ENCODE data around the gene BORCS5.
A peak's percentile ranks its signal among the peaks of the same experiment; 100 is the strongest.

BORCS5 gene

DNA sequence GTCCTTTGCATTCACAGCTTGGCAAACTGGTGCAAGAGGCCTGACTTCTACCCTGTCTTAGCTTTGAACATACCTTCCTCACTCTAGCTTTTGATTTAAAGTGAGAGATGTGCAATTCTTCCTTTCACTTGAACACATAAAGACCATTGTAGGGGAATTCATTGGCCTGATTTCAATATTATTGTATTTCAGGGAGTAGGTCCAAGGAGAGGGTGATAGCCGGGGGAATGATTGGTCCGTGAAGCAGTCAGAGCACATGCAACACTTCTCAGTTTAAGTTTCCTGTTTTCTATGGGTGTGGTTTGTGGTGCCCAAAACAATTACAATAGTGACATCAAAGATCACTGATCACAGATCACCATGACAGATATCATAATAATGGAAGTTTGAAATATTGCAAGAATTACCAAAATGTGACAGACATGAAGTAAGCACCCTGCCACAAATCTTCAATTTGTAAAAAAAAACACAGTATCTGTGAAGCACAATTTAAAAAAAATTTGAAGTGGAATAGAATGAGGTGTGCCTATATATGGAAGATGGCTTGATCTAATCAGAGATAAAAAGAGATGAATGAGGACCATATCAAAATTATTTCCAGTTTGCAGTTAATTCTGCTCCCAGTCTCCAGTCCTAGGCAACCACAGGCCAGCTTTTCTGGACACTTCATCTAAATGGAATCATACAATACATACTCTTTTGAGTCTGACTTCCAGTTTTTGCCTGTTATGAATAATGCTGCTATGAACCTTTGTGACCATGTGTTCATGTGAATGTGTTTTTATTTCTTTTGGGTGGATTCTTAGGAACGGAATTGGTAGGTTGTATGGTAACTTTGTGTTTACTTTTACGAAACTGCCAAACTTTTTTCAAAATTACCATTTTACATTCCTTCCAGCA is 23.2 kb downstream of the BORCS5 start:
- H3K4me3 ChIP-seq (ENCODE audit: low read depth, low read length) = no peak overlapping the region
- in situ Hi-C loops (cut with HindIII; ENCODE audit: low sequenced_read_pairs) = no loop called here
- TF ChIP-seq, protein P1, sequence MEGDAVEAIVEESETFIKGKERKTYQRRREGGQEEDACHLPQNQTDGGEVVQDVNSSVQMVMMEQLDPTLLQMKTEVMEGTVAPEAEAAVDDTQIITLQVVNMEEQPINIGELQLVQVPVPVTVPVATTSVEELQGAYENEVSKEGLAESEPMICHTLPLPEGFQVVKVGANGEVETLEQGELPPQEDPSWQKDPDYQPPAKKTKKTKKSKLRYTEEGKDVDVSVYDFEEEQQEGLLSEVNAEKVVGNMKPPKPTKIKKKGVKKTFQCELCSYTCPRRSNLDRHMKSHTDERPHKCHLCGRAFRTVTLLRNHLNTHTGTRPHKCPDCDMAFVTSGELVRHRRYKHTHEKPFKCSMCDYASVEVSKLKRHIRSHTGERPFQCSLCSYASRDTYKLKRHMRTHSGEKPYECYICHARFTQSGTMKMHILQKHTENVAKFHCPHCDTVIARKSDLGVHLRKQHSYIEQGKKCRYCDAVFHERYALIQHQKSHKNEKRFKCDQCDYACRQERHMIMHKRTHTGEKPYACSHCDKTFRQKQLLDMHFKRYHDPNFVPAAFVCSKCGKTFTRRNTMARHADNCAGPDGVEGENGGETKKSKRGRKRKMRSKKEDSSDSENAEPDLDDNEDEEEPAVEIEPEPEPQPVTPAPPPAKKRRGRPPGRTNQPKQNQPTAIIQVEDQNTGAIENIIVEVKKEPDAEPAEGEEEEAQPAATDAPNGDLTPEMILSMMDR (IDR thresholded peaks at IDR 0.05; ENCODE audit: low read depth, low read length) = no peak
- no peak for DNase-seq (ENCODE audit: low read depth, low spot score)

DNA sequence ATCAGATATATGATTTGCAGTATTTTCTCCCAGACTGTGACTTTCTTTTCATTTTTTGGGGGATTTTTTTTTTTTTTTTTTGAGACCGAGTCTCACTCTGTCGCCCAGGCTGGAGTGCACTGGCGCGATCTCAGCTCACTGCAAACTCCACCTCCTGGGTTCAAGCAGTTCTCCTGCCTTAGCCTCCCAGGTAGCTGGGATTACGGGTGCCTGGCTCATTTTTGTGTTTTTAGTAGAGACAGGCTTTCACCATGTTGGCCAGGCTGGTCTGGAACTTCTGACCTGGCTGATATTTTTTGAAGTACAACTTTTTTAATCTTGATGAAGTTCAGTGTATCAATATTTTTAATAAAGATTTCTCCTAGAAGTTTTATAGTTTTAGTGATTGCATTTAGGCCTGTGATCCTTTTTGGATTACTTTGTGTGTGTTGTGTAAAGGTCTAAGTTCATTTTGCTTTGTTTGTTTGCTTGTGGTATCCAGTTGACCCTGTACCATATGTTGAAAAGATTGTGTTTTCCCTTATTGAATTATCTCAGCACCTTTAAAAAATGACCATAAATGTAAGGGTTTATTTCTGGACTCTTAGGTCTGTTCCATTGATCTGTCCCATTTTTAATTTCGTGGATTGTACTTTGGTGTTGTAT is 24.2 kb downstream of the BORCS5 start:
- no peak overlapping the region for H3K4me3 ChIP-seq (ENCODE audit: low read depth, low read length)
- no peak for DNase-seq (ENCODE audit: low read depth, low spot score)
- TF ChIP-seq, protein P1 (IDR thresholded peaks at IDR 0.05; ENCODE audit: low read depth, low read length) = no peak
- in situ Hi-C loops (cut with HindIII; ENCODE audit: low sequenced_read_pairs) = no loop called here

DNA sequence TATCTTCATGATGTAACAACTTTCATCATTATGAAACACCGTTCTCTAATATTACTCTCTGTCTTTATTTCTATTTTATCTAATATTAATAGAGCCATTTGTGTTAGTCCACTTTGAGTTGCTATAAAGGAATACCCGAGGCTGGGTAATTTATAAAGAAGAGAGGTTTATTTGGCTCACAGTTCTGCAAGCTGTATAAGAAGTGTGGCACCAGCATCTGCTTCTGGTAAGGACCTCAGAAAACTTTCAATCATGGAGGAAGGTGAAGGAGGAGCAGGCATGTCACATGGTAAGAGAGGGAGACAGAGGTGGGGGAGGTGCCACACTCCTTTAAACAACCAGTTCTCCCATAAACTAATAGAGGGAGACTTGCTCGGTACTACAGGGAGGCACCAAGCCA is 25.1 kb downstream of the BORCS5 start:
- DNase-seq (ENCODE audit: low read depth, low spot score) = no peak
- in situ Hi-C loops (cut with HindIII; ENCODE audit: low sequenced_read_pairs) = no loop called here
- TF ChIP-seq, protein P1 (IDR thresholded peaks at IDR 0.05; ENCODE audit: low read depth, low read length) = no peak

DNA sequence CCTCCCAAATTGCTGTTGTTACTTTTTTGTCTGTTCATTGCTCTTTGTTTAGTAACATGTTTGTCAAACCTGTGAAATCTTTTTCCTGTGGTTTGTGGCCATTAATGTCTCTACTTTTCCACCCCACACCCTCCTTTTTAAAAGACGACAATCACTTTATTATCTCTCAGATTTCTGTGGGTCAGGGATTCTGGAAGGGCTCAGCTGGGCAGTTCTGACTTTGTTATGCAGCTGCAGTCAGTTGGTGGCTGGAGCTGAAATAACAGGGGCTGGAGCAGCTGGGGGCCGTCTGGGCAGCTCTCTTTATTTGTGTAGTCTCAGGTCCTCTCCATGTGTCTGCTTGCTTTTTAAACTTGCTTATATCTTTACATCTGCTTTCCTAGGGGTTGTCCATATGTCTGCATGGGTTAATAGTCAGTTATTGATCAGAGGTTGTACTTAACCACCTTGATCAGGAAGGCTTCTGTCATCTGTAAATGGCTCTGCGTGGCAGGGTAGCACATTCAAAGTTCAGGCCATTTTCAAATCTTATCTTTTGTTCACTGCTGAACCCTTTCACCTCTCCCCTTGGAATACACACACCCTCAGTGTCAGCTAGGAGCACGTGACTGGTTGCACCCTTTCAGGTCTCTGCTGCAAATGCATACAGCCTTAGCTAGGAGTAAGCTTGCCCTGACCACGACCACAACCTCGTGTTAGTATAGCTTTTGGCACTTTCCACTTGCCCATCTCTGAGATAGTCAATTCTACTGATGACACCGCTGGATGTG is 27.9 kb downstream of the BORCS5 start:
- TF ChIP-seq, protein P1 (IDR thresholded peaks at IDR 0.05; ENCODE audit: low read depth, low read length) = no peak
- no peak overlapping the region for H3K4me3 ChIP-seq (ENCODE audit: low read depth, low read length)
- in situ Hi-C loops (cut with HindIII; ENCODE audit: low sequenced_read_pairs) = no loop called here
- DNase-seq (ENCODE audit: low read depth, low spot score) = peak; percentile 40

More for the DNA sequence above, 25.1 kb downstream of the BORCS5 start:
- no peak overlapping the region for H3K4me3 ChIP-seq (ENCODE audit: low read depth, low read length)

DNA sequence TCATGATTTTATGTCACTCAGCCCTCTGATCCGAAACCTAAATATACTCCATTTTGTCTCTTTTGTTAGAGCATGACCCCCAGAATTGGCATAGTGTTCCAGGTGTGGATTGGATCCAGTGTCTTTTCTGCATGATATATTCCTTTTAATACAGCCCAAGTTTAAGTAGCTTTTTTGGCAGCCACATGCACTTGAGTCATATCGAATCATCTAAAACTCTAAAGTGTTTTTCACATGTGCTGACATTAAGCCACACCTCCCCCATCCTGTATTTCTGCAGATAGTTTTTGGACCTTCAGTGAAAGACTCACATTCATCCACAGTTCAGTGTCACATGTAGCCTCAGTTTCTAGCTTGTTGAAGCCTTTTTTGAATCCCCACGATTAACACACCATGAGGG is 30.6 kb downstream of the BORCS5 start:
- DNase-seq (ENCODE audit: low read depth, low spot score) = peak; percentile 67
- H3K4me3 ChIP-seq (ENCODE audit: low read depth, low read length) = no peak overlapping the region
- in situ Hi-C loops (cut with HindIII; ENCODE audit: low sequenced_read_pairs) = no loop called here
- TF ChIP-seq, protein P1 (IDR thresholded peaks at IDR 0.05; ENCODE audit: low read depth, low read length) = no peak

DNA sequence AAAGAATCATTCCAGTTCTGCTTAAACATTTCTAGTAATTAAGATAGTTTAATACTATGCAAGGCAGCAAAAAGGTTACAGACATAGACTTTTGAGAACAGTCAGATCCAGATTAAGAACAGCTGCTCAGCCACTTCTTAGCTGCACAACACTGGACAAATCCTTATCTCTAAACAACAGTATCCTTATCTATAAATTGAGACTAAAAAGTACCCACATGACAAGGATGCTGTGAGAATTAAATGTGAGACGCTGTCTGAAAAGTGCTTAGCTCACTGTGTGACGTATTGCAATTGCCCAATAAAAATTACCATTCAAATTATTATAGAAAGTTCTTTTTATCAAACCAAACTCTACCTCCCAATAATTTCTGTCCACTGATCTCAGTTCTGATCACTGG is 35.5 kb downstream of the BORCS5 start:
- no peak overlapping the region for H3K4me3 ChIP-seq (ENCODE audit: low read depth, low read length)
- in situ Hi-C loops (cut with HindIII; ENCODE audit: low sequenced_read_pairs) = no loop called here
- TF ChIP-seq, protein P1 (IDR thresholded peaks at IDR 0.05; ENCODE audit: low read depth, low read length) = no peak
- no peak for DNase-seq (ENCODE audit: low read depth, low spot score)
